HepG2 (cell line): Measurements from ENCODE around the gene RHO. TPM values are rescaled to one million over a fixed set of nuclear protein-coding genes. Genes with fewer than 3 reads are reported as not detected.
"Not testable (repeated sequence)": the region's sequence is repeated elsewhere in the genome, so short reads cannot be mapped to it uniquely, and the experiment has no call there.

Source experiments
- ATAC-seq: fragments of 200-7000 bp; cut with Tn5 transposase; 3 replicates; pipeline ENCODE4 v1.9.1; 2020; ENCODE audit warnings: mild to moderate bottlenecking, moderate library complexity
- BruUV-seq: library from RNA; stranded (reverse); fragments of 400-500 nt; replicated peaks from 2 replicates; lab custom pipeline; 2021; lab: Mats Ljungman, UMichigan
- CTCF ChIA-PET: fragments of 300-600 bp; formaldehyde crosslinking; extraction: SDS; loops from one replicate; lab custom pipeline; 2021; ENCODE audit warnings: low total read pairs, inconsistent platforms, low intra/inter-chr PET ratio; lab: Yijun Ruan, JAX
- POLR2A ChIA-PET: fragments of 350-600 bp; sonication (Branson Sonifier 250); formaldehyde crosslinking; loops from one replicate; lab custom pipeline; 2020; ENCODE audit warnings: antibody characterized with exemption, inconsistent platforms; lab: Yijun Ruan, JAX
- DNase-seq: peaks from one replicate; pipeline ENCODE4 v3.0.0-alpha.2; 2015; ENCODE audit warnings: low spot score
- FAIRE-seq: peaks from 3 replicates; lab custom pipeline; 2011; peaks lifted over from hg19 to GRCh38; lab: Jason Lieb, UNC
- H2AFZ ChIP-seq: one replicate; pipeline ENCODE4 v1.6.1; 2011; ENCODE audit warnings: low read length, inconsistent platforms
- H3K27ac ChIP-seq: fragments of 300-600 bp; 3 replicates; pipeline ENCODE4 v1.8.0; 2011; ENCODE audit warnings: mixed run types, mild to moderate bottlenecking, mixed read lengths, low read length, inconsistent platforms; ENCODE audit not compliant: insufficient read depth; ENCODE audit errors: extremely low read length
- H3K27me3 ChIP-seq, 2 experiments: fragments of 200-600 bp in 1 of 2; 2 replicates in 1 of 2; 3 replicates in 1 of 2; pipeline versions ENCODE4 v1.6.0 to v1.8.0; 2011; ENCODE audit warnings: low read length in 2 of 2, mild to moderate bottlenecking in 2 of 2, moderate library complexity in 2 of 2, inconsistent platforms in 1 of 2; ENCODE audit not compliant: insufficient read depth in 2 of 2, control insufficient read depth in 1 of 2
- H3K36me3 ChIP-seq, 2 experiments: fragments of 200-600 bp in 1 of 2; replicated peaks in 1 of 2; 2 replicates in 1 of 2; 3 replicates in 1 of 2; pipeline versions ENCODE4 v1.5.1 to v1.8.0; 2011; ENCODE audit warnings: low read length in 2 of 2, inconsistent platforms in 1 of 2; ENCODE audit not compliant: insufficient read depth in 2 of 2, control insufficient read depth in 1 of 2
- H3K4me1 ChIP-seq: 2 replicates; pipeline ENCODE4 v1.5.1; 2012; ENCODE audit warnings: low read length, inconsistent platforms; ENCODE audit not compliant: insufficient read depth
- H3K4me2 ChIP-seq: 2 replicates; pipeline ENCODE4 v1.6.0; 2011; ENCODE audit warnings: low read depth, low read length, inconsistent platforms
- H3K4me3 ChIP-seq, 3 experiments: fragments of 200-600 bp in 1 of 3; sonication (generic), shearing (Covaris generic) in 1 of 3; replicated peaks in 1 of 3; 2 replicates each; pipeline ENCODE4 v1.5.1; 2011 to 2016; ENCODE audit warnings: low read length in 3 of 3, inconsistent platforms in 2 of 3, low read depth in 2 of 3, mild to moderate bottlenecking in 2 of 3, control low read depth in 1 of 3, mixed read lengths in 1 of 3; ENCODE audit not compliant: insufficient read depth in 1 of 3
- H3K79me2 ChIP-seq: one replicate; pipeline ENCODE4 v1.6.1; 2011; ENCODE audit warnings: low read length, inconsistent platforms; ENCODE audit not compliant: insufficient read depth
- H3K9ac ChIP-seq: 2 replicates; pipeline ENCODE4 v1.6.0; 2011; ENCODE audit warnings: mild to moderate bottlenecking, low read depth, low read length, inconsistent platforms; ENCODE audit not compliant: insufficient read depth
- H3K9me3 ChIP-seq: 2 replicates; pipeline ENCODE4 v1.5.1; 2012; ENCODE audit warnings: mild to moderate bottlenecking, low read length
- H4K20me1 ChIP-seq: 2 replicates; pipeline ENCODE4 v1.6.0; 2011; ENCODE audit warnings: inconsistent platforms, mild to moderate bottlenecking, low read length, moderate library complexity; ENCODE audit not compliant: insufficient read depth
- DPF2 ChIP-seq: sonication (generic); formaldehyde crosslinking; IDR thresholded peaks from 2 replicates; pipeline ENCODE4 v1.4.0; 2020; ENCODE audit warnings: mild to moderate bottlenecking, low read depth, missing genetic modification reagents, borderline replicate concordance
- TBX2 ChIP-seq: sonication (generic); formaldehyde crosslinking; IDR thresholded peaks from 2 replicates; pipeline ENCODE4 v1.5.0; 2020; ENCODE audit warnings: missing genetic modification reagents, mild to moderate bottlenecking, borderline replicate concordance
- ZBTB7A ChIP-seq: sonication (generic); formaldehyde crosslinking; IDR thresholded peaks from 2 replicates; pipeline ENCODE4 v1.8.0; 2022; ENCODE audit warnings: mild to moderate bottlenecking, missing genetic modification reagents
- ZIK1 ChIP-seq: sonication (generic); formaldehyde crosslinking; IDR thresholded peaks from 2 replicates; pipeline ENCODE4 v1.5.0; 2020; ENCODE audit warnings: mild to moderate bottlenecking, low read depth, missing genetic modification reagents, borderline replicate concordance
- ZSCAN22 ChIP-seq: sonication (generic); formaldehyde crosslinking; IDR thresholded peaks from 2 replicates; pipeline ENCODE4 v1.4.0; 2020; ENCODE audit warnings: mild to moderate bottlenecking, missing genetic modification reagents
- WGBS: methylation state at CpG from one replicate; pipeline ENCODE4 v1.1.6; 2017; ENCODE audit warnings: low lambda C conversion rate; 5-methylcytosine and 5-hydroxymethylcytosine counted together
- in situ Hi-C: cut with HindIII; loops from 2 replicates; pipeline ENCODE4 v1.10.0; 2017; ENCODE audit warnings: low pct_unique_long_range_greater_than_20kb; ENCODE audit not compliant: extremely low pct_ligation_motif_present
- intact Hi-C: fragments of 100-400 bp; cut with micrococcal nuclease; formaldehyde crosslinking; loops from one replicate; pipeline ENCODE4 v1.10.0; 2022; ENCODE audit not compliant: unreplicated experiment
- polyA plus RNA-seq, 8 experiments: library from polyadenylated mRNA; depleted of rRNA in 3 of 8; stranded (reverse) in 7 of 8; unstranded in 1 of 8; fragments of >200 nt; fragmentation: Illumina TruSeq in 4 of 8; extraction: Trizol in 4 of 8; gene quantifications; 2 replicates each; pipeline versions ENCODE4 v1.2.1 to v1.2.3, GENCODE V29; 2011 to 2016; ENCODE audit warnings: low read depth in 4 of 8, missing spikeins in 1 of 8, mixed read lengths in 1 of 8; ENCODE audit not compliant: insufficient read depth in 1 of 8
- total RNA-seq, 5 experiments: library from RNA; depleted of rRNA; stranded (reverse); fragments of >200 nt; fragmentation: Illumina TruSeq; extraction: Trizol; gene quantifications; 2 replicates each; pipeline ENCODE4 v1.2.3, GENCODE V29; 2016; ENCODE audit warnings: low read depth in 1 of 5
- TF ChIP-seq, protein P1 (sequence below): sonication (generic); formaldehyde crosslinking; IDR thresholded peaks from 2 replicates; pipeline ENCODE4 v1.9.0; 2022; ENCODE audit warnings: low read depth, missing genetic modification reagents
- TF ChIP-seq, protein P2 (sequence below): sonication (generic); formaldehyde crosslinking; IDR thresholded peaks from 2 replicates; pipeline ENCODE4 v1.5.0; 2020; ENCODE audit warnings: mild to moderate bottlenecking, missing genetic modification reagents, moderate library complexity
- TF ChIP-seq, protein P3 (sequence below): sonication (generic); formaldehyde crosslinking; conservative IDR thresholded peaks from 2 replicates; pipeline ENCODE4 v1.4.0; 2020; ENCODE audit warnings: missing genetic modification reagents
- TF ChIP-seq, protein P4 (sequence below): sonication (generic); formaldehyde crosslinking; IDR thresholded peaks from 2 replicates; pipeline ENCODE4 v1.9.0; 2021; ENCODE audit warnings: mild to moderate bottlenecking, missing genetic modification reagents

Gene RHO
- total and polyA plus RNA-seq, 2 of the 13 experiments (the other 11 are each of a cell fraction or from before 2014, with no cell fraction given) = not detected

DNA sequence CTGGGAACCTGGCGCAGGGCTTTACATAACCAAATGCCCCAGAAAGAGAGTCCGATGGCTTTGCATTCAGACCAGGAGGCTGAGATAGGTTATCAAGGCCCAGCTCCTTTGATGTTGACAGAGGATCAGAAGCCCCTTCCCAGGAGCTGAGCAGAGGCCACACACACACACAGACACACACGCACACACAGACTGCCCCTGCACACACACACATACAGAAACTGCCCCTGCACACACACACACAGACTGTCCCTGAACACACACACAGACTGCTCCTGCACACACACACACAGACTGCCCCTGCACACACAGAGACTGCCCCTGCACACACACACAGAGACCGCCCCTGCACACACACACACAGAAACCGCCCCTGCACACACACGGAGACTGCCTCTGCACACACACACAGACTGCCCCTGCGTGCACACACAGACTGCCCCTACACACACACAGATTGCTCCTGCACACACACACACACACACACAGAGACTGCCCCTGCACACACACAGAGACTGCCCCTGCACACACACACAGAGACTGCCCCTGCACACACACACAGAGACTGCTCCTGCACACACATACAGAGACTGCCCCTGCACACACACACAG, 12.5 kb upstream of the RHO start:
- ATAC-seq (peak; percentile 17; the same call in 2 of the 3 replicates), DNase-seq (peak; percentile 28)
- FAIRE-seq, intact Hi-C loops, H4K20me1 ChIP-seq, H3K36me3 ChIP-seq, H2AFZ ChIP-seq, H3K79me2 ChIP-seq, H3K4me3 ChIP-seq, BruUV-seq, H3K9ac ChIP-seq, H3K27me3 ChIP-seq, in situ Hi-C loops, POLR2A ChIA-PET, CTCF ChIA-PET, H3K9me3 ChIP-seq: not testable (repeated sequence)
- Histone ChIP-seq H3K4me2 (0 out of 2 replicates have a peak overlapping the region, but pooled peaks have one; percentile 27), H3K4me1 (peaks cover 48% of the 10 kb centered on the region), H3K27ac (peak overlapping the region; percentile 55)
- WGBS = 94% methylated on average over 3 of the region's 7 CpGs
- peak; percentile 82; the same call in 1 of the 2 replicates for TF ChIP-seq ZSCAN22 (CRISPR knock-in tag)
- 0 out of 2 replicates have a peak, but pooled peaks have one; percentile 13 for TF ChIP-seq ZIK1
- TF ChIP-seq, protein P1, sequence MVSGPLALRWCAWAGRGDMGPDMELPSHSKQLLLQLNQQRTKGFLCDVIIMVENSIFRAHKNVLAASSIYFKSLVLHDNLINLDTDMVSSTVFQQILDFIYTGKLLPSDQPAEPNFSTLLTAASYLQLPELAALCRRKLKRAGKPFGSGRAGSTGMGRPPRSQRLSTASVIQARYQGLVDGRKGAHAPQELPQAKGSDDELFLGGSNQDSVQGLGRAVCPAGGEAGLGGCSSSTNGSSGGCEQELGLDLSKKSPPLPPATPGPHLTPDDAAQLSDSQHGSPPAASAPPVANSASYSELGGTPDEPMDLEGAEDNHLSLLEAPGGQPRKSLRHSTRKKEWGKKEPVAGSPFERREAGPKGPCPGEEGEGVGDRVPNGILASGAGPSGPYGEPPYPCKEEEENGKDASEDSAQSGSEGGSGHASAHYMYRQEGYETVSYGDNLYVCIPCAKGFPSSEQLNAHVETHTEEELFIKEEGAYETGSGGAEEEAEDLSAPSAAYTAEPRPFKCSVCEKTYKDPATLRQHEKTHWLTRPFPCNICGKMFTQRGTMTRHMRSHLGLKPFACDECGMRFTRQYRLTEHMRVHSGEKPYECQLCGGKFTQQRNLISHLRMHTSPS = 0 out of 2 replicates have a peak, but pooled peaks have one; percentile 32
- TF ChIP-seq, protein P2, sequence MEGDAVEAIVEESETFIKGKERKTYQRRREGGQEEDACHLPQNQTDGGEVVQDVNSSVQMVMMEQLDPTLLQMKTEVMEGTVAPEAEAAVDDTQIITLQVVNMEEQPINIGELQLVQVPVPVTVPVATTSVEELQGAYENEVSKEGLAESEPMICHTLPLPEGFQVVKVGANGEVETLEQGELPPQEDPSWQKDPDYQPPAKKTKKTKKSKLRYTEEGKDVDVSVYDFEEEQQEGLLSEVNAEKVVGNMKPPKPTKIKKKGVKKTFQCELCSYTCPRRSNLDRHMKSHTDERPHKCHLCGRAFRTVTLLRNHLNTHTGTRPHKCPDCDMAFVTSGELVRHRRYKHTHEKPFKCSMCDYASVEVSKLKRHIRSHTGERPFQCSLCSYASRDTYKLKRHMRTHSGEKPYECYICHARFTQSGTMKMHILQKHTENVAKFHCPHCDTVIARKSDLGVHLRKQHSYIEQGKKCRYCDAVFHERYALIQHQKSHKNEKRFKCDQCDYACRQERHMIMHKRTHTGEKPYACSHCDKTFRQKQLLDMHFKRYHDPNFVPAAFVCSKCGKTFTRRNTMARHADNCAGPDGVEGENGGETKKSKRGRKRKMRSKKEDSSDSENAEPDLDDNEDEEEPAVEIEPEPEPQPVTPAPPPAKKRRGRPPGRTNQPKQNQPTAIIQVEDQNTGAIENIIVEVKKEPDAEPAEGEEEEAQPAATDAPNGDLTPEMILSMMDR = peak; percentile 29; the same call in 1 of the 2 replicates
- TF ChIP-seq, protein P3, sequence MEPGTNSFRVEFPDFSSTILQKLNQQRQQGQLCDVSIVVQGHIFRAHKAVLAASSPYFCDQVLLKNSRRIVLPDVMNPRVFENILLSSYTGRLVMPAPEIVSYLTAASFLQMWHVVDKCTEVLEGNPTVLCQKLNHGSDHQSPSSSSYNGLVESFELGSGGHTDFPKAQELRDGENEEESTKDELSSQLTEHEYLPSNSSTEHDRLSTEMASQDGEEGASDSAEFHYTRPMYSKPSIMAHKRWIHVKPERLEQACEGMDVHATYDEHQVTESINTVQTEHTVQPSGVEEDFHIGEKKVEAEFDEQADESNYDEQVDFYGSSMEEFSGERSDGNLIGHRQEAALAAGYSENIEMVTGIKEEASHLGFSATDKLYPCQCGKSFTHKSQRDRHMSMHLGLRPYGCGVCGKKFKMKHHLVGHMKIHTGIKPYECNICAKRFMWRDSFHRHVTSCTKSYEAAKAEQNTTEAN (CRISPR knock-in tag) = 0 out of 2 replicates have a peak, but pooled peaks have one; percentile 21
- TF ChIP-seq ZBTB7A (CRISPR knock-in tag) = peak; percentile 56; the same call in 1 of the 2 replicates
- TF ChIP-seq TBX2 (CRISPR knock-in tag) = peak; percentile 13; the same call in 1 of the 2 replicates
- TF ChIP-seq, protein P4, sequence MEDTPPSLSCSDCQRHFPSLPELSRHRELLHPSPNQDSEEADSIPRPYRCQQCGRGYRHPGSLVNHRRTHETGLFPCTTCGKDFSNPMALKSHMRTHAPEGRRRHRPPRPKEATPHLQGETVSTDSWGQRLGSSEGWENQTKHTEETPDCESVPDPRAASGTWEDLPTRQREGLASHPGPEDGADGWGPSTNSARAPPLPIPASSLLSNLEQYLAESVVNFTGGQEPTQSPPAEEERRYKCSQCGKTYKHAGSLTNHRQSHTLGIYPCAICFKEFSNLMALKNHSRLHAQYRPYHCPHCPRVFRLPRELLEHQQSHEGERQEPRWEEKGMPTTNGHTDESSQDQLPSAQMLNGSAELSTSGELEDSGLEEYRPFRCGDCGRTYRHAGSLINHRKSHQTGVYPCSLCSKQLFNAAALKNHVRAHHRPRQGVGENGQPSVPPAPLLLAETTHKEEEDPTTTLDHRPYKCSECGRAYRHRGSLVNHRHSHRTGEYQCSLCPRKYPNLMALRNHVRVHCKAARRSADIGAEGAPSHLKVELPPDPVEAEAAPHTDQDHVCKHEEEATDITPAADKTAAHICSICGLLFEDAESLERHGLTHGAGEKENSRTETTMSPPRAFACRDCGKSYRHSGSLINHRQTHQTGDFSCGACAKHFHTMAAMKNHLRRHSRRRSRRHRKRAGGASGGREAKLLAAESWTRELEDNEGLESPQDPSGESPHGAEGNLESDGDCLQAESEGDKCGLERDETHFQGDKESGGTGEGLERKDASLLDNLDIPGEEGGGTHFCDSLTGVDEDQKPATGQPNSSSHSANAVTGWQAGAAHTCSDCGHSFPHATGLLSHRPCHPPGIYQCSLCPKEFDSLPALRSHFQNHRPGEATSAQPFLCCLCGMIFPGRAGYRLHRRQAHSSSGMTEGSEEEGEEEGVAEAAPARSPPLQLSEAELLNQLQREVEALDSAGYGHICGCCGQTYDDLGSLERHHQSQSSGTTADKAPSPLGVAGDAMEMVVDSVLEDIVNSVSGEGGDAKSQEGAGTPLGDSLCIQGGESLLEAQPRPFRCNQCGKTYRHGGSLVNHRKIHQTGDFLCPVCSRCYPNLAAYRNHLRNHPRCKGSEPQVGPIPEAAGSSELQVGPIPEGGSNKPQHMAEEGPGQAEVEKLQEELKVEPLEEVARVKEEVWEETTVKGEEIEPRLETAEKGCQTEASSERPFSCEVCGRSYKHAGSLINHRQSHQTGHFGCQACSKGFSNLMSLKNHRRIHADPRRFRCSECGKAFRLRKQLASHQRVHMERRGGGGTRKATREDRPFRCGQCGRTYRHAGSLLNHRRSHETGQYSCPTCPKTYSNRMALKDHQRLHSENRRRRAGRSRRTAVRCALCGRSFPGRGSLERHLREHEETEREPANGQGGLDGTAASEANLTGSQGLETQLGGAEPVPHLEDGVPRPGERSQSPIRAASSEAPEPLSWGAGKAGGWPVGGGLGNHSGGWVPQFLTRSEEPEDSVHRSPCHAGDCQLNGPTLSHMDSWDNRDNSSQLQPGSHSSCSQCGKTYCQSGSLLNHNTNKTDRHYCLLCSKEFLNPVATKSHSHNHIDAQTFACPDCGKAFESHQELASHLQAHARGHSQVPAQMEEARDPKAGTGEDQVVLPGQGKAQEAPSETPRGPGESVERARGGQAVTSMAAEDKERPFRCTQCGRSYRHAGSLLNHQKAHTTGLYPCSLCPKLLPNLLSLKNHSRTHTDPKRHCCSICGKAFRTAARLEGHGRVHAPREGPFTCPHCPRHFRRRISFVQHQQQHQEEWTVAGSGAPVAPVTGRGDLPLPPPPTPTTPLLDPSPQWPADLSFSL (CRISPR knock-in tag) = peak; percentile 83
- peak; percentile 15; the same call in 1 of the 2 replicates for TF ChIP-seq DPF2
